Fibroblast of peridontal ligament (primary cell): ENCODE measurements around the gene NGRN.

Experiments
- DNase-seq: peaks from one replicate; pipeline ENCODE4 v3.0.0-alpha.2; 2010; ENCODE audit errors: extremely low read depth

NGRN gene

GRCh38 chr15:90318591-90318990 lies 53.1 kb downstream of the NGRN start:
- no peak for DNase-seq

GRCh38 chr15:90320062-90320884 lies 54.8 kb downstream of the NGRN start:
- peak; percentile 91 for DNase-seq

GRCh38 chr15:90320885-90321278 lies 55.4 kb downstream of the NGRN start:
- DNase-seq = no peak
